BLaER1 treated with 17β-estradiol and CSF1 and Interleukin-3, amounts not matched to agents 10 nM and 100 nM (cell line): ENCODE data around the gene PRKRA.

ENCODE experiments used
- H3K27ac ChIP-seq, 11 experiments: shearing (Covaris generic); formaldehyde crosslinking; 2 replicates each; pipeline ENCODE4 v1.8.1; 2022
- H3K27me3 ChIP-seq, 11 experiments: shearing (Covaris generic); formaldehyde crosslinking; 2 replicates each; pipeline ENCODE4 v1.8.1; 2022
- H3K36me3 ChIP-seq, 11 experiments: shearing (Covaris generic); formaldehyde crosslinking; 2 replicates each; pipeline ENCODE4 v1.8.1; 2022
- H3K4me1 ChIP-seq, 10 experiments: shearing (Covaris generic); formaldehyde crosslinking; 2 replicates each; pipeline ENCODE4 v1.8.1; 2022
- H3K4me2 ChIP-seq, 11 experiments: shearing (Covaris generic); formaldehyde crosslinking; 2 replicates each; pipeline ENCODE4 v1.8.1; 2022
- H3K4me3 ChIP-seq, 10 experiments: shearing (Covaris generic); formaldehyde crosslinking; 2 replicates each; pipeline ENCODE4 v1.8.1; 2022
- H3K9ac ChIP-seq, 11 experiments: shearing (Covaris generic); formaldehyde crosslinking; 2 replicates each; pipeline ENCODE4 v1.8.1; 2022
- H3K9me3 ChIP-seq, 11 experiments: shearing (Covaris generic); formaldehyde crosslinking; replicated peaks in 1 of 11; 2 replicates each; pipeline ENCODE4 v1.8.1; 2022
- H4K20me1 ChIP-seq, 11 experiments: shearing (Covaris generic); formaldehyde crosslinking; 2 replicates each; pipeline ENCODE4 v1.8.1; 2022
- Cebpa-rat ChIP-seq, 11 experiments: shearing (Covaris generic); IDR thresholded peaks; 2 replicates each; pipeline ENCODE4 v1.8.1; 2022

The PRKRA gene

GRCh38 chr2:178401994-178402437 is 49.0 kb downstream of the PRKRA start:
- no peak for TF ChIP-seq Cebpa-rat (IDR thresholded peaks at IDR 0.05)
- no peaks in the 10 kb centered on the region for H3K9me3 ChIP-seq
- H3K27me3 ChIP-seq: no peaks in the 10 kb centered on the region
- no peaks in the 10 kb centered on the region for H3K36me3 ChIP-seq
- H3K4me2 ChIP-seq: peak overlapping the region in 9 of 11 experiments; percentile 3 to 78 (median 39); a peak in 11 of 22 replicates
- 0 out of 22 replicates have a peak overlapping the region, but pooled peaks of 1 of the 11 experiments have one; percentile 21 for H3K9ac ChIP-seq
- H3K4me1 ChIP-seq: peaks cover 16 to 70% (median 62%) of the 10 kb centered on the region in 10 experiments
- H3K4me3 ChIP-seq: no peak overlapping the region
- peak overlapping the region in 8 of 11 experiments; percentile 25 to 89 (median 63); a peak in 14 of 22 replicates for H3K27ac ChIP-seq
- no peaks in the 10 kb centered on the region for H4K20me1 ChIP-seq

- H3K4me3 ChIP-seq: no peak overlapping the region
- H3K4me1 ChIP-seq: peaks cover 0 to 21% (median 16%) of the 10 kb centered on the region in 10 experiments; a peak in 15 of 20 replicates
- H4K20me1 ChIP-seq: no peaks in the 10 kb centered on the region
- TF ChIP-seq Cebpa-rat (IDR thresholded peaks at IDR 0.05): no peak
- no peaks in the 10 kb centered on the region for H3K36me3 ChIP-seq
- H3K27ac ChIP-seq: no peak overlapping the region
- peak overlapping the region in 1 of 11 experiments; percentile 48; a peak in 1 of 22 replicates for H3K9ac ChIP-seq
- no peaks in the 10 kb centered on the region for H3K27me3 ChIP-seq
- peak overlapping the region in 4 of 11 experiments; percentile 17 to 54 (median 36); a peak in 4 of 22 replicates for H3K4me2 ChIP-seq
- H3K9me3 ChIP-seq: no peaks in the 10 kb centered on the region
These were observed 53.9 kb downstream of the PRKRA start for GRCh38 chr2:178397002-178397605.

GRCh38 chr2:178395941-178396570 is 54.9 kb downstream of the PRKRA start:
- no peak overlapping the region for H3K9ac ChIP-seq
- no peak overlapping the region for H3K27ac ChIP-seq
- TF ChIP-seq Cebpa-rat (IDR thresholded peaks at IDR 0.05): no peak
- no peak overlapping the region for H3K4me2 ChIP-seq
- peaks cover 0 to 10% (median 7%) of the 10 kb centered on the region in 10 experiments; a peak in 10 of 20 replicates for H3K4me1 ChIP-seq
- no peaks in the 10 kb centered on the region for H3K27me3 ChIP-seq
- no peaks in the 10 kb centered on the region for H3K9me3 ChIP-seq
- H3K4me3 ChIP-seq: no peak overlapping the region
- no peaks in the 10 kb centered on the region for H3K36me3 ChIP-seq
- H4K20me1 ChIP-seq: no peaks in the 10 kb centered on the region

- Histone ChIP-seq H3K4me1 (peaks cover 0 to 8% (median 7%) of the 10 kb centered on the region in 10 experiments; a peak in 10 of 20 replicates), H3K4me2 (no peak overlapping the region), H3K27me3 (no peaks in the 10 kb centered on the region), H3K9ac (no peak overlapping the region), H4K20me1 (no peaks in the 10 kb centered on the region), H3K9me3 (no peaks in the 10 kb centered on the region), H3K4me3 (no peak overlapping the region), H3K27ac (no peak overlapping the region), H3K36me3 (no peaks in the 10 kb centered on the region)
- TF ChIP-seq Cebpa-rat (IDR thresholded peaks at IDR 0.05): no peak
These were observed 55.7 kb downstream of the PRKRA start for GRCh38 chr2:178395295-178395694.

- no peaks in the 10 kb centered on the region for H3K9me3 ChIP-seq
- H3K36me3 ChIP-seq: no peaks in the 10 kb centered on the region
- TF ChIP-seq Cebpa-rat (IDR thresholded peaks at IDR 0.05): no peak
These were observed 56.1 kb downstream of the PRKRA start for GRCh38 chr2:178394859-178395258.

GRCh38 chr2:178392215-178392614 is 58.8 kb downstream of the PRKRA start:
- TF ChIP-seq Cebpa-rat (IDR thresholded peaks at IDR 0.05): no peak
- H3K9me3 ChIP-seq: no peaks in the 10 kb centered on the region

More at GRCh38 chr2:178394859-178395258, 56.1 kb downstream of the PRKRA start:
- H4K20me1 ChIP-seq: no peaks in the 10 kb centered on the region
- peaks cover 0 to 8% (median 7%) of the 10 kb centered on the region in 10 experiments; a peak in 10 of 20 replicates for H3K4me1 ChIP-seq
- H3K4me2 ChIP-seq: no peak overlapping the region
- no peak overlapping the region for H3K4me3 ChIP-seq
- H3K27me3 ChIP-seq: no peaks in the 10 kb centered on the region
- no peak overlapping the region for H3K9ac ChIP-seq
- no peak overlapping the region for H3K27ac ChIP-seq

GRCh38 chr2:178391701-178392100 is 59.3 kb downstream of the PRKRA start:
- no peak overlapping the region for H3K9ac ChIP-seq
- H3K4me2 ChIP-seq: no peak overlapping the region
- H3K9me3 ChIP-seq: no peaks in the 10 kb centered on the region
- no peaks in the 10 kb centered on the region for H3K27me3 ChIP-seq
- H3K4me3 ChIP-seq: no peak overlapping the region
- H4K20me1 ChIP-seq: no peaks in the 10 kb centered on the region
- no peaks in the 10 kb centered on the region; a peak in 1 of 20 replicates for H3K4me1 ChIP-seq
- H3K36me3 ChIP-seq: no peaks in the 10 kb centered on the region
- no peak for TF ChIP-seq Cebpa-rat (IDR thresholded peaks at IDR 0.05)
- H3K27ac ChIP-seq: no peak overlapping the region

More at GRCh38 chr2:178392215-178392614, 58.8 kb downstream of the PRKRA start:
- Histone ChIP-seq H4K20me1 (no peaks in the 10 kb centered on the region), H3K4me3 (no peak overlapping the region), H3K36me3 (no peaks in the 10 kb centered on the region), H3K27me3 (no peaks in the 10 kb centered on the region), H3K4me2 (no peak overlapping the region), H3K27ac (no peak overlapping the region), H3K4me1 (peaks cover 0 to 2% (median 2%) of the 10 kb centered on the region in 10 experiments; a peak in 10 of 20 replicates), H3K9ac (no peak overlapping the region)

GRCh38 chr2:178388287-178388686 is 62.7 kb downstream of the PRKRA start:
- Histone ChIP-seq H3K9ac (no peak overlapping the region), H3K4me2 (no peak overlapping the region), H3K4me3 (no peak overlapping the region), H3K36me3 (no peaks in the 10 kb centered on the region), H3K27ac (no peak overlapping the region), H4K20me1 (no peaks in the 10 kb centered on the region), H3K27me3 (no peaks in the 10 kb centered on the region), H3K4me1 (no peaks in the 10 kb centered on the region), H3K9me3 (no peaks in the 10 kb centered on the region)
- no peak for TF ChIP-seq Cebpa-rat (IDR thresholded peaks at IDR 0.05)

- H3K27me3 ChIP-seq: no peaks in the 10 kb centered on the region
- no peak overlapping the region for H3K27ac ChIP-seq
- H3K4me2 ChIP-seq: no peak overlapping the region
- H3K36me3 ChIP-seq: no peaks in the 10 kb centered on the region
- H3K9ac ChIP-seq: no peak overlapping the region
- H3K9me3 ChIP-seq: no peaks in the 10 kb centered on the region
- no peaks in the 10 kb centered on the region for H4K20me1 ChIP-seq
- TF ChIP-seq Cebpa-rat (IDR thresholded peaks at IDR 0.05): no peak
- H3K4me3 ChIP-seq: no peak overlapping the region
- no peaks in the 10 kb centered on the region for H3K4me1 ChIP-seq
These were observed 63.9 kb downstream of the PRKRA start for GRCh38 chr2:178386986-178387597.
